GM12865 (cell line): Measurements from ENCODE around the gene RAPGEF2.

Source experiments
- DNase-seq: peaks from one replicate; pipeline ENCODE4 v3.0.0; 2010; ENCODE audit warnings: low read depth
- H3K4me3 ChIP-seq: 2 replicates; pipeline ENCODE4 v1.5.1; 2011; ENCODE audit warnings: mild to moderate bottlenecking, low read depth, low read length, control low read depth
- TF ChIP-seq, protein P1 (sequence below): IDR thresholded peaks from 2 replicates; pipeline ENCODE4 v1.5.1; 2011; ENCODE audit warnings: low read length, control low read depth, low read depth, inconsistent platforms; ENCODE audit not compliant: insufficient read depth; ENCODE audit errors: missing control alignments

Gene RAPGEF2

DNA sequence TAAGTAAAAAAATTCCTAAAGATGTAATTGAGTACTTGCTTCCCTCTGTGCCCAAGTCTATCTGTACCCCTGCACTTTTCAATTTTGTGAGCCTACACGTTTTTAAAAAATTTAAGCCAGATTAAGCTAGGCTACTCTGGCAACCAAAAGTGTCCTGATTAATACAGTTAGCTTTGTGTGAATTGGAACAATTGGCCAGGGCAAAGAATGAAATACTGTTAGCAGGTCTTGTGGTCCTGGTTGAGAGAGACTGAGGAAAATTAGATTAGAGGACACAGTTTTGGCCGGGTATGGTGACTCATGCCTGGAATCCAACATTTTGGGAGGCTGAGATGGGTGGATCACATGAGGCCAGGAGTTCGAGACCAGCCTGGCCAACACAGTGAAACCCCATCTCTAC is 293.3 kb downstream of the RAPGEF2 start:
- TF ChIP-seq, protein P1, sequence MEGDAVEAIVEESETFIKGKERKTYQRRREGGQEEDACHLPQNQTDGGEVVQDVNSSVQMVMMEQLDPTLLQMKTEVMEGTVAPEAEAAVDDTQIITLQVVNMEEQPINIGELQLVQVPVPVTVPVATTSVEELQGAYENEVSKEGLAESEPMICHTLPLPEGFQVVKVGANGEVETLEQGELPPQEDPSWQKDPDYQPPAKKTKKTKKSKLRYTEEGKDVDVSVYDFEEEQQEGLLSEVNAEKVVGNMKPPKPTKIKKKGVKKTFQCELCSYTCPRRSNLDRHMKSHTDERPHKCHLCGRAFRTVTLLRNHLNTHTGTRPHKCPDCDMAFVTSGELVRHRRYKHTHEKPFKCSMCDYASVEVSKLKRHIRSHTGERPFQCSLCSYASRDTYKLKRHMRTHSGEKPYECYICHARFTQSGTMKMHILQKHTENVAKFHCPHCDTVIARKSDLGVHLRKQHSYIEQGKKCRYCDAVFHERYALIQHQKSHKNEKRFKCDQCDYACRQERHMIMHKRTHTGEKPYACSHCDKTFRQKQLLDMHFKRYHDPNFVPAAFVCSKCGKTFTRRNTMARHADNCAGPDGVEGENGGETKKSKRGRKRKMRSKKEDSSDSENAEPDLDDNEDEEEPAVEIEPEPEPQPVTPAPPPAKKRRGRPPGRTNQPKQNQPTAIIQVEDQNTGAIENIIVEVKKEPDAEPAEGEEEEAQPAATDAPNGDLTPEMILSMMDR: no peak
- H3K4me3 ChIP-seq: no peak overlapping the region
- no peak for DNase-seq

DNA sequence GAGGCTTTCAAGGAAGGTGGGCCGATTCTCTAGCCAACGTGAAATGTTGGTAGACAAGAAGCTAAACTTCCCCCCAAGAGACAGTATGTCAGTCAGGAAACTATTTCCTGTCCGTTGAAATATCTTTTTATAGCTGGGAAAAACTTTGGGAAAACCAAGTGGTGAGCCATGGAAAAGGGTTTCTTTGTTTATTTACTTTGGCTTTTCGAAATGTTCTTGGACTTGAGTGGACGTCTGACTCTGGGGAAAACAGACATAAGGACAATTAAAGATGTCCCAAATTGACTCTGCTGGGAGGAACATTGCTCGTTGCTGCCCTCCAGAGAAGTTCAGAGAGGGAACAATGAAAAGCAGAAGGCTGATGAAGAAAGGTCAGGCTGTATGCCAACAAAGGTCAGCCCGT is 295.4 kb downstream of the RAPGEF2 start:
- TF ChIP-seq, protein P1: no peak
- DNase-seq: no peak
- H3K4me3 ChIP-seq: no peak overlapping the region

DNA sequence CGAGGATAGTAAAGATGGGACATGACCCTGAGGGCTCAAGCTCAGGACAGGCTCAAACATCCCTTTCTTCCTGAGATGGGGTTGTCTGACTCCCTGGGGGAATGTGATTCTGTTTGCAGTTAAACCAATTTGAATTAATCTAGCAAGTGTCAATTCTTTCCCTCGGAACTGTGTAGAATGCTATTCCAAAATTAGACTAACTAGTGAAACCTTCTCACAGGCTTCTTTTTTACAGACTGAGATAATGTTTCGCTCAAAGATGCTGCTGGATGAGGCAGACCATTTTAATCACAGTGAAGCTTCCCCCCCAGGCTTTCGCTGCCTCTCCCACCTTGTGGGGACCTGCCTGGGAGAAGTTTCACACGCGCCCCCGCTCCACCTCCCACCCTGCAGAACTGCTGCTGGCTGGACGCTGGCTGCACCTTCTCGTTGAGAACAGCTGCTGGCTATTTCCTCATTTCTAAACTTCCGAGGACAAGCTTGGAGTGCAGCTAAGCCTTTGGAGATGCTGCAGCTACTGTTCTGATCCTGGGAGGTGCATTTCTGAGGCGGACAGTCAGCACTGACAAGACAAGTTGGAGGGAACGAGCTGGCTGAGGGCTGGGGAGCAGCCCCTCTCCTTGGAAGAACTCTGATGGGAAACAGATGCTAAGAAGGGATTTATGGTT is 297.8 kb downstream of the RAPGEF2 start:
- TF ChIP-seq, protein P1: no peak
- DNase-seq: no peak
- H3K4me3 ChIP-seq: no peak overlapping the region

DNA sequence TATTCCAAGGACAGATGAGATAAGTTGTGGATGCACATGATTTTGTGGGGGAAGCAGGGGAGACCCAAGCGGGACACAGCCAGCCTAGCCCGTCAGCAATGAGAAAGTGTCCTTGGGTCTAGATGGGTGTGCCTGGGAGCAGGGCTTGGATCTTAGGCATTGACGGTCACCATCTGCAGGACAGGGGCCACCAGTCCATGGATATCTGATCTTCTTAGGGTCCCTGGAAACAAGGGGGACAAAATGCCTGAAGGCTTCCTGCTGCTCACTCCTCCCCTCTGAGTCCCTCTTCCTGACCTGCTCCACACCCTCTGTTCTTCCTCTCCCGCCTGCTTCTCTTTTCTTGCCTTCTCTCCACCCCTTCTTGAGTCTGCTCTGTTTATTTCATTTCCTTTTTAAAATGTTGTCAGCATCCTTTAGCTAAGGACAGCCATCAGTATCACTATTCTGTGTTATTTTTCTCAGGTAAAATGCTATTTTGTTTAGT is 298.4 kb downstream of the RAPGEF2 start:
- no peak overlapping the region for H3K4me3 ChIP-seq
- TF ChIP-seq, protein P1: no peak
- no peak for DNase-seq

DNA sequence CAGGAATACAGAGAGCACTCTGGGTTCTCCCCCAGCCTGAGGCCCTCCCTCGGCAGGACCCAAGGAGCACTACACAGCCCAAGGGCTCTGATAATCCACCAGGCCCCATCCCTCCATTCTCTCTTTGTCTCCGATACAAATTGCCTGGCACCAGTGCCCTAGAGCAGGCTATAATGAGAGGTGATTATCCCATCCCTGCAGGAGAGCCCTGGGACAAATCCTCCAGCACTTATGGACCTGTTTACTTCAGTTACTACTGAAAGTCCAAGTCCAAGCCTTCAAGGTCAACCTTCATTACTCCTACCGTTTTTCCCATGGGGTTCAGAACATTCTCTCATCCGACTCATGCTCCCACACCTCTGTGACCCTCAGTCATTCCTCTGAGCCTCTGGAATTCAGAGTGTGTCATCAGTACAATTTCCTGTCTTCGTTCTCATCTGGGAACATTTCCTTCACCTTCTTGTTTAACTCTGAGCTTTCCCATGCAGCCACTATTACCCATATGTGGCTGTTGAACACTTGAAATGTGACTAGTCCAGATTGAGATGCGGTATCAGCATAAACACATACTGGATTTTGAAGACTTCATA is 299.0 kb downstream of the RAPGEF2 start:
- TF ChIP-seq, protein P1: no peak
- no peak for DNase-seq
- H3K4me3 ChIP-seq: no peak overlapping the region
